Lung (tissue), 12 donors: ENCODE measurements around the gene PLEKHH3. TPM values are rescaled to one million over a fixed set of nuclear protein-coding genes. Genes with fewer than 3 reads are reported as not detected.

Experiments
- ATAC-seq: fragments of 200-7000 bp; cut with Tn5 transposase; one replicate; pipeline ENCODE4 v1.9.1; 2020; ENCODE audit warnings: moderate number of reproducible peaks; ENCODE audit not compliant: insufficient read depth, low FRiP score
- DNase-seq, 3 donors: peaks; one replicate each; pipeline ENCODE4 v3.0.0-alpha.2; 2013 to 2017
- H3K27ac ChIP-seq, 2 donors: one replicate each; pipeline ENCODE4 v1.5.1; 2013; ENCODE audit warnings: mild to moderate bottlenecking in 2 of 2, moderate library complexity in 2 of 2, control low read depth in 1 of 2, inconsistent platforms in 1 of 2, low read depth in 1 of 2, low read length in 1 of 2
- H3K27me3 ChIP-seq, 3 donors: one replicate each; pipeline ENCODE4 v1.5.1; 2013; ENCODE audit warnings: low read length in 2 of 3; ENCODE audit not compliant: control insufficient read depth in 3 of 3, insufficient read depth in 3 of 3
- H3K36me3 ChIP-seq, 4 donors: one replicate each; pipeline ENCODE4 v1.5.1; 2013; ENCODE audit warnings: low read length in 4 of 4, mild to moderate bottlenecking in 1 of 4, moderate library complexity in 1 of 4; ENCODE audit not compliant: control insufficient read depth in 4 of 4, insufficient read depth in 4 of 4
- H3K4me1 ChIP-seq, 5 donors: one replicate each; pipeline ENCODE4 v1.5.1; 2013; ENCODE audit warnings: low read length in 5 of 5, mild to moderate bottlenecking in 2 of 5, moderate library complexity in 1 of 5; ENCODE audit not compliant: control insufficient read depth in 5 of 5, insufficient read depth in 5 of 5
- H3K4me3 ChIP-seq: one replicate; pipeline ENCODE4 v1.5.1; 2013; ENCODE audit warnings: mild to moderate bottlenecking, control low read depth, moderate library complexity
- H3K9ac ChIP-seq, 2 donors: one replicate each; pipeline ENCODE4 v1.5.1; 2013; ENCODE audit warnings: low read length in 2 of 2, control low read depth in 1 of 2; ENCODE audit not compliant: insufficient read depth in 1 of 2
- H3K9me3 ChIP-seq, 4 donors: one replicate each; pipeline ENCODE4 v1.5.1; 2013; ENCODE audit warnings: low read length in 3 of 4, mild to moderate bottlenecking in 1 of 4, moderate library complexity in 1 of 4; ENCODE audit not compliant: control insufficient read depth in 4 of 4, insufficient read depth in 3 of 4
- CTCF ChIP-seq: IDR thresholded peaks from 2 replicates; pipeline ENCODE4 v1.5.1; 2012; ENCODE audit warnings: mild to moderate bottlenecking; ENCODE audit errors: control extremely low read depth, extremely low read depth
- WGBS, 2 donors: extraction: QIAGEN DNeasy Blood & Tissue Kit; methylation state at CpG; one replicate each; pipeline ENCODE4 v1.1.7; 2013; 5-methylcytosine and 5-hydroxymethylcytosine counted together
- polyA plus RNA-seq, 2 donors: library from polyadenylated mRNA; stranded (reverse); fragments of 200-250 nt; gene quantifications; one replicate each; pipeline ENCODE4 v1.2.1, GENCODE V29; 2013
- total RNA-seq, 2 donors: library from RNA; depleted of rRNA in 1 of 2; stranded (reverse); fragments of >200 nt in 1 of 2; gene quantifications; one replicate each; pipeline ENCODE4 v1.2.1, GENCODE V29; 2014 to 2021
- donor health status: control.
- donor health status: control.
- donor health status: Bipolar disorder and iron deficiency.
- donor health status: healthy.
- donor health status: DM: yes; HTN: yes; CAD: no.

Gene PLEKHH3
- total and polyA plus RNA-seq, 4 donors, result 21.2 to 30.2 (median 22.9) TPM

GRCh38 chr17:42683407-42684034 is 6.7 kb upstream of the PLEKHH3 start:
- H3K27ac ChIP-seq, result no peak overlapping the region
- H3K4me3 ChIP-seq, result no peak overlapping the region
- H3K9me3 ChIP-seq, result no peaks in the 10 kb centered on the region
- peaks cover 4 to 50% (median 19%) of the 10 kb centered on the region in 5 donors for H3K4me1 ChIP-seq
- ATAC-seq (no peak), DNase-seq (peak in 1 of 3 donors; percentile 49)
- H3K36me3 ChIP-seq, result peaks cover 0 to 1% (median 0%) of the 10 kb centered on the region in 4 donors
- H3K9ac ChIP-seq, result no peak overlapping the region
- 6 to 13% methylated on average over 25 of the region's 25 CpGs for WGBS, 2 donors
- H3K27me3 ChIP-seq, result peaks cover 0 to 58% (median 35%) of the 10 kb centered on the region in 3 donors
- no peak for TF ChIP-seq CTCF

GRCh38 chr17:42682722-42683403 is 6.1 kb upstream of the PLEKHH3 start:
- Histone ChIP-seq H3K27ac (no peak overlapping the region), H3K27me3 (peaks cover 0 to 58% (median 32%) of the 10 kb centered on the region in 3 donors), H3K4me3 (peak overlapping the region; percentile 33), H3K9me3 (no peaks in the 10 kb centered on the region), H3K4me1 (peaks cover 4 to 52% (median 19%) of the 10 kb centered on the region in 5 donors), H3K9ac (peak overlapping the region in 1 of 2 donors; percentile 38), H3K36me3 (peaks cover 0 to 1% (median 0%) of the 10 kb centered on the region in 4 donors)
- WGBS, 2 donors, result 2% methylated on average over 23 to 34 of the region's 34 CpGs
- peak; percentile 69 to 75 (median 71) for DNase-seq
- ATAC-seq, result no peak
- no peak for TF ChIP-seq CTCF

- H3K9ac ChIP-seq, result peak within 1 kb of the TSS in 1 of 2 donors; percentile 38
- H3K27ac ChIP-seq, result no peak within 1 kb of the TSS
- H3K36me3 ChIP-seq, result no peaks in the 10 kb centered on the region
- no peak for ATAC-seq
- no peak for TF ChIP-seq CTCF
- no peaks in the 10 kb centered on the region for H3K9me3 ChIP-seq
- peak; percentile 80 to 83 (median 80) for DNase-seq
- peaks cover 6 to 59% (median 19%) of the 10 kb centered on the region in 5 donors for H3K4me1 ChIP-seq
- peak within 1 kb of the TSS; percentile 33 for H3K4me3 ChIP-seq
- WGBS, 2 donors, result 8 to 10% methylated on average over 21 to 22 of the region's 22 CpGs
- H3K27me3 ChIP-seq, result peaks cover 0 to 52% (median 31%) of the 10 kb centered on the region in 3 donors
These were observed 5.4 kb upstream of the PLEKHH3 start, which contains the start of gene CNTNAP1 for GRCh38 chr17:42681976-42682721. Gene CNTNAP1 (plus strand): TSS chr17:42682531. CDS start chr17:42682830, 299 bp downstream.
